SK-N-SH (cell line): ENCODE results near the gene NUAK2. TPM values are rescaled to one million over a fixed set of nuclear protein-coding genes. Genes with fewer than 3 reads are reported as not detected.
A peak's percentile ranks its signal among the peaks of the same experiment; 100 is the strongest.

Experiments used
- CTCF ChIA-PET: fragments of 300-600, 350-600 bp; formaldehyde crosslinking; extraction: SDS; loops from one replicate; lab custom pipeline; 2021; lab: Yijun Ruan, JAX
- POLR2A ChIA-PET: fragments of 350-600 bp; sonication (Branson Sonifier 250); formaldehyde crosslinking; extraction: SDS; loops from one replicate; lab custom pipeline; 2020; ENCODE audit warnings: antibody characterized with exemption, inconsistent platforms; lab: Yijun Ruan, JAX
- DNase-seq: peaks from one replicate; pipeline ENCODE4 v3.0.0; 2012
- H2AFZ ChIP-seq: fragments of 200-600 bp; sonication (generic); 2 replicates; pipeline ENCODE4 v1.8.1; 2016; ENCODE audit warnings: antibody characterized with exemption, mild to moderate bottlenecking, low read depth
- H3F3A ChIP-seq: fragments of 200-600 bp; sonication (generic); replicated peaks from 2 replicates; pipeline ENCODE3; 2016; ENCODE audit warnings: antibody characterized with exemption, mild to moderate bottlenecking; ENCODE audit not compliant: insufficient read depth
- H3K27ac ChIP-seq, 2 experiments: fragments of 200-500 bp in 1 of 2; fragments of 200-600 bp in 1 of 2; sonication (Bioruptor generic) in 1 of 2; sonication (generic), shearing (Covaris generic) in 1 of 2; 2 replicates each; pipeline versions ENCODE4 v1.5.1 to v1.6.1; 2014 to 2016; ENCODE audit warnings: low read depth in 2 of 2, inconsistent platforms in 1 of 2, low read length in 1 of 2, mild to moderate bottlenecking in 1 of 2, mixed read lengths in 1 of 2
- H3K27me3 ChIP-seq: fragments of 200-600 bp; sonication (generic), shearing (Covaris generic); 2 replicates; pipeline ENCODE4 v1.6.1; 2016; ENCODE audit warnings: mixed run types; ENCODE audit not compliant: insufficient read depth
- H3K36me3 ChIP-seq, 2 experiments: fragments of 200-500 bp in 1 of 2; fragments of 200-600 bp in 1 of 2; sonication (Bioruptor generic) in 1 of 2; sonication (generic) in 1 of 2; replicated peaks in 1 of 2; 2 replicates each; pipeline versions ENCODE3 to v1.5.1; 2014 to 2016; ENCODE audit warnings: low read length in 1 of 2, mild to moderate bottlenecking in 1 of 2; ENCODE audit not compliant: insufficient read depth in 2 of 2, control insufficient read depth in 1 of 2
- H3K4me1 ChIP-seq, 2 experiments: fragments of 200-500 bp in 1 of 2; fragments of 200-600 bp in 1 of 2; sonication (Bioruptor generic) in 1 of 2; sonication (generic), shearing (Covaris generic) in 1 of 2; 2 replicates each; pipeline versions ENCODE4 v1.5.1 to v1.6.1; 2014 to 2016; ENCODE audit warnings: low read depth in 1 of 2, low read length in 1 of 2, mixed run types in 1 of 2; ENCODE audit not compliant: insufficient read depth in 2 of 2, control insufficient read depth in 1 of 2
- H3K4me2 ChIP-seq: fragments of 200-600 bp; sonication (generic), shearing (Covaris generic); 2 replicates; pipeline ENCODE4 v1.6.1; 2017; ENCODE audit warnings: mixed run types
- H3K4me3 ChIP-seq, 2 experiments: fragments of 200-500 bp in 1 of 2; fragments of 200-600 bp in 1 of 2; sonication (Bioruptor generic) in 1 of 2; sonication (generic), shearing (Covaris generic) in 1 of 2; 2 replicates each; pipeline versions ENCODE4 v1.5.1 to v1.8.1; 2014 to 2016; ENCODE audit warnings: low read depth in 2 of 2, inconsistent platforms in 1 of 2, low read length in 1 of 2, mild to moderate bottlenecking in 1 of 2, mixed read lengths in 1 of 2, moderate library complexity in 1 of 2
- H3K79me2 ChIP-seq: fragments of 200-600 bp; sonication (generic); 2 replicates; pipeline ENCODE4 v1.8.1; 2017; ENCODE audit warnings: mild to moderate bottlenecking; ENCODE audit not compliant: insufficient read depth
- H3K9ac ChIP-seq: fragments of 200-600 bp; sonication (generic); 2 replicates; pipeline ENCODE4 v1.6.1; 2017; ENCODE audit warnings: mixed run types
- H3K9me2 ChIP-seq: fragments of 200-600 bp; sonication (generic); 2 replicates; pipeline ENCODE4 v1.6.1; 2017; ENCODE audit warnings: mixed run types
- H3K9me3 ChIP-seq: fragments of 200-600 bp; sonication (generic); 2 replicates; pipeline ENCODE4 v1.6.1; 2017; ENCODE audit warnings: mixed run types, mild to moderate bottlenecking, moderate library complexity
- H4K20me1 ChIP-seq: fragments of 200-600 bp; sonication (generic); 2 replicates; pipeline ENCODE4 v1.6.1; 2017; ENCODE audit warnings: mild to moderate bottlenecking, mixed run types; ENCODE audit not compliant: insufficient read depth
- CHD2 ChIP-seq: fragments of 150-350 bp; IDR thresholded peaks from 2 replicates; pipeline ENCODE4 v1.6.1; 2018; ENCODE audit warnings: low read length; ENCODE audit not compliant: partially characterized antibody
- EP300 ChIP-seq, 2 experiments: IDR thresholded peaks; 2 replicates each; pipeline versions ENCODE4 v1.4.0 to v1.6.1; 2012; ENCODE audit warnings: borderline replicate concordance in 1 of 2, low read depth in 1 of 2, low read length in 1 of 2
- EZH2phosphoT487 ChIP-seq: fragments of 200-600 bp; sonication (generic); IDR thresholded peaks from 2 replicates; pipeline ENCODE4 v1.6.1; 2017; ENCODE audit warnings: low read depth, mixed run types, mild to moderate bottlenecking, antibody characterized with exemption, moderate library complexity, borderline replicate concordance
- FOSL2 ChIP-seq: IDR thresholded peaks from 2 replicates; pipeline ENCODE4 v1.4.0; 2012; ENCODE audit warnings: low read depth, mild to moderate bottlenecking, moderate library complexity, borderline replicate concordance
- FOXJ3 ChIP-seq: sonication (generic); formaldehyde crosslinking; IDR thresholded peaks from 2 replicates; pipeline ENCODE4 v1.5.1; 2020; ENCODE audit warnings: mild to moderate bottlenecking, missing genetic modification reagents
- GATA2 ChIP-seq: sonication (generic); formaldehyde crosslinking; IDR thresholded peaks from 2 replicates; pipeline ENCODE4 v1.5.0; 2020; ENCODE audit warnings: mild to moderate bottlenecking, missing genetic modification reagents
- MEF2A ChIP-seq: IDR thresholded peaks from 2 replicates; pipeline ENCODE4 v1.4.0; 2012; ENCODE audit warnings: low read depth, borderline replicate concordance
- MXI1 ChIP-seq: IDR thresholded peaks from 2 replicates; pipeline ENCODE4 v1.6.1; 2012; ENCODE audit warnings: mild to moderate bottlenecking, low read depth, low read length, improper control_type of control experiment
- NFIC ChIP-seq: IDR thresholded peaks from 2 replicates; pipeline ENCODE4 v1.4.0; 2012; ENCODE audit warnings: borderline replicate concordance
- PBX3 ChIP-seq: IDR thresholded peaks from 2 replicates; pipeline ENCODE4; 2012
- POLR2AphosphoS5 ChIP-seq: IDR thresholded peaks from 2 replicates; pipeline ENCODE4 v1.6.1; 2012; ENCODE audit warnings: low read depth, low read length
- RCOR1 ChIP-seq: fragments of 150-350 bp; IDR thresholded peaks from 2 replicates; pipeline ENCODE4 v1.6.1; 2017; ENCODE audit warnings: antibody characterized with exemption, low read length
- REST ChIP-seq: IDR thresholded peaks from 2 replicates; pipeline ENCODE4 v1.6.1; 2012; ENCODE audit warnings: mild to moderate bottlenecking, low read depth, low read length, moderate library complexity
- RFX5 ChIP-seq: IDR thresholded peaks from 2 replicates; pipeline ENCODE4 v1.6.1; 2012; ENCODE audit warnings: mild to moderate bottlenecking, improper control_type of control experiment, low read length
- RXRA ChIP-seq: IDR thresholded peaks from 2 replicates; pipeline ENCODE4 v1.4.0; 2012; ENCODE audit warnings: low read depth, mild to moderate bottlenecking, borderline replicate concordance
- SMC3 ChIP-seq: IDR thresholded peaks from 2 replicates; pipeline ENCODE4 v1.6.1; 2012; ENCODE audit warnings: low read depth, low read length, improper control_type of control experiment
- TCF12 ChIP-seq: IDR thresholded peaks from 2 replicates; pipeline ENCODE4 v1.4.0; 2012
- ZBTB33 ChIP-seq: IDR thresholded peaks from 2 replicates; pipeline ENCODE4 v1.4.0; 2012; ENCODE audit warnings: low read depth, borderline replicate concordance
- WGBS: methylation state at CpG from one replicate; pipeline ENCODE4 v1.1.6; 2017; ENCODE audit warnings: low lambda C conversion rate; 5-methylcytosine and 5-hydroxymethylcytosine counted together
- polyA plus RNA-seq, 3 experiments: library from polyadenylated mRNA; depleted of rRNA; stranded (reverse); fragments of >200 nt; gene quantifications; 2 replicates each; pipeline ENCODE4 v1.2.3, GENCODE V29; 2012
- TF ChIP-seq, protein P1 (sequence below): IDR thresholded peaks from 2 replicates; pipeline ENCODE4 v1.4.0; 2012; ENCODE audit warnings: low read depth

NUAK2 gene
- polyA plus RNA-seq, 1 of the 3 experiments (the other 2 are of a cell fraction) = 11.1 TPM

DNA sequence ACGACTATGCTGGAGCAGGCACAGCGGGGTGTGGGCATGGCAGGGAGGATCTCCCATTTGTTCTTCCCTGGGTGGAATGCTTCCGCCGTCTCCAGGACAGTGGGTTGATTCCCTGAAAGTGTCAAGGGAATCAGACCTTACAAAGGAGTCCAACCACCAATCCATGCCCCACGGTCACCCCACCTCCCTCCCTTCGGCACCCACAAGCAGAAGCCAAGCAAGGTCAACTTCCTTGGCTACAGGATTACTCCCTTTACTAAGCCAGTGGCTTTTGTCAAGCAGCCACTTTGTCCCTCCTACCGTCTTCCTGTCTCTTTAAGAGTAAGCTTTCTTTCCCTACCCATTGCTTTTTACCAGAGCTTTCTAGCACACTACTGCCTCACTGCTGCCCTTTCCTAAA lies 15.9 kb upstream of the NUAK2 start:
- H2AFZ ChIP-seq = no peak overlapping the region
- POLR2A ChIA-PET = no interaction called here
- no peak overlapping the region for H3K9ac ChIP-seq
- H3K27me3 ChIP-seq = no peaks in the 10 kb centered on the region; the same call in 1 of the 2 replicates
- TF ChIP-seq PBX3 (no peak), POLR2AphosphoS5 (no peak), FOSL2 (no peak)
- TF ChIP-seq, all 33 proteins: peak for 0
- Histone ChIP-seq H3K9me3 (no peaks in the 10 kb centered on the region), H3K9me2 (no peaks in the 10 kb centered on the region), H3K27ac (no peak overlapping the region), H3F3A (no peaks in the 10 kb centered on the region), H3K79me2 (no peaks in the 10 kb centered on the region), H3K36me3 (no peaks in the 10 kb centered on the region), H3K4me2 (no peak overlapping the region), H4K20me1 (no peaks in the 10 kb centered on the region), H3K4me1 (no peaks in the 10 kb centered on the region), H3K4me3 (no peak overlapping the region)
- no peak for DNase-seq
- WGBS = 62% methylated on average over 3 of the region's 7 CpGs
- CTCF ChIA-PET = interaction anchor here (0.8 to 46.8 kb wide), 9 partner anchors 10 to 187 kb away, joined by 3 to 1368 read pairs (median 70); no protein-coding TSS in a partner anchor

GRCh38 chr1:205335692-205336091 lies 14.1 kb upstream of the NUAK2 start:
- H3K27me3 ChIP-seq = no peaks in the 10 kb centered on the region; the same call in 1 of the 2 replicates
- no peak overlapping the region for H2AFZ ChIP-seq
- no peak overlapping the region for H3K27ac ChIP-seq
- no peaks in the 10 kb centered on the region for H3F3A ChIP-seq
- POLR2A ChIA-PET = no interaction called here
- no peaks in the 10 kb centered on the region for H4K20me1 ChIP-seq
- H3K9me2 ChIP-seq = no peaks in the 10 kb centered on the region
- no peak overlapping the region for H3K4me2 ChIP-seq
- H3K4me3 ChIP-seq = peak overlapping the region in 1 of 2 experiments; percentile 42; a peak in 1 of 4 replicates
- no peaks in the 10 kb centered on the region for H3K4me1 ChIP-seq
- H3K36me3 ChIP-seq = no peaks in the 10 kb centered on the region
- H3K9ac ChIP-seq = no peak overlapping the region
- H3K79me2 ChIP-seq = no peaks in the 10 kb centered on the region
- peak; percentile 90 for DNase-seq
- WGBS = 0% methylated on average over 4 of the region's 4 CpGs
- CTCF ChIA-PET = interaction anchor here (0.5 to 46.8 kb wide), 48 partner anchors 10 to 1133 kb away, joined by 3 to 1368 read pairs (median 4); partner anchors contain the start of gene NUAK2
- no peaks in the 10 kb centered on the region for H3K9me3 ChIP-seq
- TF ChIP-seq REST (no peak), TCF12 (0 out of 2 replicates have a peak, but pooled peaks have one; percentile 9), NFIC (no peak), FOXJ3 (CRISPR knock-in tag) (no peak), RCOR1 (0 out of 2 replicates have a peak, but pooled peaks have one; percentile 28), MXI1 (0 out of 2 replicates have a peak, but pooled peaks have one; percentile 13), GATA2 (CRISPR knock-in tag) (no peak), EZH2phosphoT487 (no peak), RFX5 (0 out of 2 replicates have a peak, but pooled peaks have one; percentile 26), ZBTB33 (no peak), SMC3 (peak; percentile 88), CHD2 (peak; percentile 88), MEF2A (no peak), EP300 (IDR thresholded peaks at IDR 0.05; ENCODE audit: borderline replicate concordance in 1 of 2, low read depth in 1 of 2, low read length in 1 of 2) (no peak), RXRA (no peak)
- TF ChIP-seq, protein P1, sequence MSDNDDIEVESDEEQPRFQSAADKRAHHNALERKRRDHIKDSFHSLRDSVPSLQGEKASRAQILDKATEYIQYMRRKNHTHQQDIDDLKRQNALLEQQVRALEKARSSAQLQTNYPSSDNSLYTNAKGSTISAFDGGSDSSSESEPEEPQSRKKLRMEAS = no peak
